GM18873 (cell line): ENCODE results near the gene RAB11FIP3.
"Not testable (repeated sequence)": the region's sequence is repeated elsewhere in the genome, so short reads cannot be mapped to it uniquely, and the experiment has no call there.

Experiments
- ATAC-seq: cut with Tn5 transposase; IDR thresholded peaks from one replicate; pipeline ENCODE4 v1.9.1; 2021; ENCODE audit warnings: mild to moderate bottlenecking, moderate library complexity, moderate number of reproducible peaks; ENCODE audit not compliant: unreplicated experiment, low FRiP score

The RAB11FIP3 gene

GRCh38 chr16:460787-461186 is 35.3 kb downstream of the RAB11FIP3 start:
- no peak for ATAC-seq

GRCh38 chr16:463071-463470 is 37.6 kb downstream of the RAB11FIP3 start:
- ATAC-seq: no peak

GRCh38 chr16:466651-467050 is 41.2 kb downstream of the RAB11FIP3 start:
- ATAC-seq: no peak

- not testable (repeated sequence) for ATAC-seq
Measured at GRCh38 chr16:467249-467871, 41.9 kb downstream of the RAB11FIP3 start.

- ATAC-seq: no peak
Measured at GRCh38 chr16:468068-468821, 42.8 kb downstream of the RAB11FIP3 start.

GRCh38 chr16:469459-469858 is 44.0 kb downstream of the RAB11FIP3 start:
- ATAC-seq: not testable (repeated sequence)

GRCh38 chr16:470418-470817 is 45.0 kb downstream of the RAB11FIP3 start:
- no peak for ATAC-seq

- no peak for ATAC-seq
Measured at GRCh38 chr16:471353-472198, 46.1 kb downstream of the RAB11FIP3 start.

GRCh38 chr16:472199-472504 is 46.7 kb downstream of the RAB11FIP3 start:
- ATAC-seq: no peak

GRCh38 chr16:473046-474043 is 47.9 kb downstream of the RAB11FIP3 start:
- no peak for ATAC-seq

- no peak for ATAC-seq
Measured at GRCh38 chr16:474420-475122, 49.1 kb downstream of the RAB11FIP3 start.

- no peak for ATAC-seq
Measured at GRCh38 chr16:476039-476438, 50.6 kb downstream of the RAB11FIP3 start.

GRCh38 chr16:477301-478157 is 52.1 kb downstream of the RAB11FIP3 start:
- no peak for ATAC-seq

- ATAC-seq: not testable (repeated sequence)
Measured at GRCh38 chr16:478287-478686, 52.8 kb downstream of the RAB11FIP3 start.

GRCh38 chr16:482468-483185 is 57.2 kb downstream of the RAB11FIP3 start:
- ATAC-seq: no peak

GRCh38 chr16:483341-484075 is 58.1 kb downstream of the RAB11FIP3 start:
- no peak for ATAC-seq

GRCh38 chr16:489606-490005 is 64.2 kb downstream of the RAB11FIP3 start:
- ATAC-seq: no peak
